Fibroblast of villous mesenchyme (primary cell): ENCODE data around the gene YJU2. TPM values are rescaled to one million over a fixed set of nuclear protein-coding genes. Genes with fewer than 3 reads are reported as not detected.
"Not testable (repeated sequence)": the region's sequence is repeated elsewhere in the genome, so short reads cannot be mapped to it uniquely, and the experiment has no call there.

Source experiments
- DNase-seq: peaks from one replicate; pipeline ENCODE4 v3.0.0-alpha.2; 2010; ENCODE audit warnings: low read depth
- H3K4me3 ChIP-seq: 2 replicates; pipeline ENCODE4 v1.5.1; 2011; ENCODE audit warnings: low read depth, mild to moderate bottlenecking, low read length
- CTCF ChIP-seq: IDR thresholded peaks from 2 replicates; pipeline ENCODE4 v1.5.1; 2012; ENCODE audit warnings: low read depth, mild to moderate bottlenecking, low read length; ENCODE audit not compliant: insufficient read depth
- total RNA-seq: library from RNA; depleted of rRNA; stranded (reverse); fragments of >200 nt; gene quantifications from 2 replicates; pipeline ENCODE4 v1.2.3, GENCODE V29; 2012

YJU2 gene
- total RNA-seq, 1 donor, result 13.0 TPM

- no peak for DNase-seq
- no peak for TF ChIP-seq CTCF
- no peak overlapping the region for H3K4me3 ChIP-seq
These were observed 26.0 kb downstream of the YJU2 start for GRCh38 chr19:4272894-4273293.

GRCh38 chr19:4274321-4274686 is 27.4 kb downstream of the YJU2 start:
- H3K4me3 ChIP-seq, DNase-seq: not testable (repeated sequence)

- DNase-seq, result no peak
- no peak for TF ChIP-seq CTCF
These were observed 30.4 kb downstream of the YJU2 start for GRCh38 chr19:4277191-4277696.

GRCh38 chr19:4278010-4278409 is 31.1 kb downstream of the YJU2 start:
- TF ChIP-seq CTCF, result no peak
- DNase-seq, result no peak
- H3K4me3 ChIP-seq, result no peak overlapping the region

More at GRCh38 chr19:4277191-4277696, 30.4 kb downstream of the YJU2 start:
- no peak overlapping the region for H3K4me3 ChIP-seq

- TF ChIP-seq CTCF, result no peak
- H3K4me3 ChIP-seq, result peak within 1 kb of the TSS; percentile 12
- no peak for DNase-seq
These were observed 31.8 kb downstream of the YJU2 start, which contains the start of gene SHD for GRCh38 chr19:4278419-4279266. Gene SHD, plus strand, starts transcription at chr19:4279266. Its CDS starts 798 bp downstream, at chr19:4280064.

- no peak for DNase-seq
- H3K4me3 ChIP-seq, result peak overlapping the region; percentile 12
- no peak for TF ChIP-seq CTCF
These were observed 32.3 kb downstream of the YJU2 start for GRCh38 chr19:4279267-4279529.

- no peak overlapping the region for H3K4me3 ChIP-seq
- no peak for DNase-seq
- no peak for TF ChIP-seq CTCF
These were observed 32.9 kb downstream of the YJU2 start for GRCh38 chr19:4279530-4280422.
